Measurements from ENCODE around the gene SGPL1.

SGPL1 gene

DNA sequence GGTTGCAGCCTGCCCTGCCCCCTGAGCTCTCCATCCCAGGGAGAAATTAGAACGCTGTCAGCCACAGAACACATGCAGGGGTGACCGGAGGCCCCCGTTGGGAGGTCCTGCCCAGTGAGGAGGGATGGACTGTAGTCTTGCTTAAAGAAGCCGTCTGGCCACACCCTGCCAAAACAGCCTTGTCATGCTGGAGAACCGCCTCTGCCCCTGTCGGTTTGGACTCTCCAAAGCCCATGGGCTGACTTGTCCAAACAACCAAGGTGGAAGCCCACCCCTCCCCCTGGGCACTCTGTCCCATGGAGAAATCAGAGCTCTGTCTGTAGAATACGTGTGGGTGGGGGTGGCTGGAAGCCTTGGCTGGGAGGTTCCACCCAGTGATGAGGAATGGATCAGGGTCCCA, 17.9 kb upstream of the SGPL1 start:
- TF ChIP-seq, protein P1, sequence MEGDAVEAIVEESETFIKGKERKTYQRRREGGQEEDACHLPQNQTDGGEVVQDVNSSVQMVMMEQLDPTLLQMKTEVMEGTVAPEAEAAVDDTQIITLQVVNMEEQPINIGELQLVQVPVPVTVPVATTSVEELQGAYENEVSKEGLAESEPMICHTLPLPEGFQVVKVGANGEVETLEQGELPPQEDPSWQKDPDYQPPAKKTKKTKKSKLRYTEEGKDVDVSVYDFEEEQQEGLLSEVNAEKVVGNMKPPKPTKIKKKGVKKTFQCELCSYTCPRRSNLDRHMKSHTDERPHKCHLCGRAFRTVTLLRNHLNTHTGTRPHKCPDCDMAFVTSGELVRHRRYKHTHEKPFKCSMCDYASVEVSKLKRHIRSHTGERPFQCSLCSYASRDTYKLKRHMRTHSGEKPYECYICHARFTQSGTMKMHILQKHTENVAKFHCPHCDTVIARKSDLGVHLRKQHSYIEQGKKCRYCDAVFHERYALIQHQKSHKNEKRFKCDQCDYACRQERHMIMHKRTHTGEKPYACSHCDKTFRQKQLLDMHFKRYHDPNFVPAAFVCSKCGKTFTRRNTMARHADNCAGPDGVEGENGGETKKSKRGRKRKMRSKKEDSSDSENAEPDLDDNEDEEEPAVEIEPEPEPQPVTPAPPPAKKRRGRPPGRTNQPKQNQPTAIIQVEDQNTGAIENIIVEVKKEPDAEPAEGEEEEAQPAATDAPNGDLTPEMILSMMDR (IDR thresholded peaks at IDR 0.05; ENCODE audit: unreplicated experiment in 3 of 3), result no peak
- no peak overlapping the region for H3K4me3 Mint-ChIP-seq
- peaks cover 22% of the 10 kb centered on the region for H3K9me3 Mint-ChIP-seq
- H3K27me3 Mint-ChIP-seq (ENCODE audit: low read depth), result no peaks in the 10 kb centered on the region
- H3K36me3 Mint-ChIP-seq (ENCODE audit: low read depth), result no peaks in the 10 kb centered on the region
- no peak overlapping the region for H3K27ac Mint-ChIP-seq
- no peaks in the 10 kb centered on the region for H3K4me1 Mint-ChIP-seq

DNA sequence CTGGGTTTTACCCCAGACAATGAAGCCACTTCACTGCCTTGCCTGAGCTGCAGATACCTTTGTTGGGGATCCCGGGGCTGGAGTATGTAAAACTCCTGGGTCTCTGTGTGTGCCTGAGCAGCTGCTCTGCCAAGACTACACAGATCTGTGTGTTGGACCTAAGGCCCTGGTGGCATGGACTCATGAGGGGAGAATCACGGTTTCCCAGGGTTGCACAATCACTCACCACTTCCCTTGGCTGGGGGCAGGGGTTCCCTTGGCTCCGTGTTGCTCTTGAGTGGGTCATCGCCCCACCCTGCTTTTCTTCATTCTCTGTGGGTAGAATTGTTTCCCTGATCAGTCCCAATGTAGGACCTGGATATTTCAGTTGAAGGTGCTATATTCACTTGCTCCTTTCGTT, 16.6 kb upstream of the SGPL1 start:
- Mint-ChIP-seq H3K4me3 (no peak overlapping the region), H3K4me1 (no peaks in the 10 kb centered on the region), H3K9me3 (peaks cover 22% of the 10 kb centered on the region), H3K27ac (no peak overlapping the region), H3K27me3 (ENCODE audit: low read depth) (no peaks in the 10 kb centered on the region), H3K36me3 (ENCODE audit: low read depth) (no peaks in the 10 kb centered on the region)
- TF ChIP-seq, protein P1 (IDR thresholded peaks at IDR 0.05; ENCODE audit: unreplicated experiment in 3 of 3), result no peak

DNA sequence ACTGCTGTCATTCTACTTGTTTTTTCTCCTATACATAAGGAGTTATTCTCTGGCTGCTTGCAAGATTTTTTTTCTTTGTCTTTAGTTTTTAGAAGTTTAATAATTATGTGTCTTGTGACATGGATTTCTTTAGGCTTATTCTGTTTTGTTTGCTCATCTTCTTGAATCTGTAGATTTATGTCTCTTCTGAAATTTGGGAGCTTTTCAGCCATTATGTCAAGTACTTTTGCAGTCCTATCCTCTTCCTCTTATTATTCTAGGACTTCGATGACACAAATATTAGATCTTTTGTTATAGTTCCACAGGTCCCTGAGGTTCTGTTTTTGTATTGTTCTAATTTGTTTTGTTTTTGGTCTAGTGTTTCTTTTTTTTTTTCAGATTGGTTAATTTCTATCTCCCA, 13.9 kb upstream of the SGPL1 start:
- Mint-ChIP-seq H3K27me3 (ENCODE audit: low read depth) (no peaks in the 10 kb centered on the region), H3K9me3 (peaks cover 17% of the 10 kb centered on the region), H3K36me3 (ENCODE audit: low read depth) (no peaks in the 10 kb centered on the region), H3K27ac (no peak overlapping the region), H3K4me3 (no peak overlapping the region), H3K4me1 (no peaks in the 10 kb centered on the region)
- TF ChIP-seq, protein P1 (IDR thresholded peaks at IDR 0.05; ENCODE audit: unreplicated experiment in 3 of 3), result no peak

DNA sequence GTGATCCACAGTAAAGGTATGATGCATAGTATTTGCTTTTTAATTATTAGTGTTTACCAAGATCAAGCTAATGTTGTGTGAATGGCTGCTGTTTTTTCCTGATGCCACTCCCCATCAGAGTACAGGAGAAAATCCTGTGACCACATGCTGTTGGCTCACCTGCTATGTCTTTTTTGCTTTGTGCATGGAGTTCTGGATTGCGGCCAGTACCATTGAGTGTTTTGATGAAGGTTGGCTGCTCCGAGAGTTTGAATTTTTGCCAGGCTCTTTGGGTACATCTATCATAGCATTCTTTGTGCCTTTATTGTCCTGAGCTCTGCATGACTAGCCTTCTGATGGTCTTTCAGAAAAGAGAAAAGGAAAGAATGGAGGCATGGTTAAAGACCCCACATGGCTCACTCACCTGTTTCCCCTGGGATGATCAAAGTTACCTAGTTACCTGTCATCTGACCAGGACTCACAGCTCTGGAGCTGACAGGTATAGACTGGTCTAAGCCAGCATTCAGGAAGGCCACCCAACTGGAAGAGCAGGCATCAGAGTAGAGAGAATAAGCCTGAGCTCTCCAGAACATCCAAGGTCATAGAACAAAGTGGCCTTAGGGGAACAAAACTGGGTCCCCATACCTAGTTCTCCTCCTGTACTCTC, 11.8 kb upstream of the SGPL1 start:
- Mint-ChIP-seq H3K27ac (no peak overlapping the region), H3K27me3 (ENCODE audit: low read depth) (no peaks in the 10 kb centered on the region), H3K4me3 (no peak overlapping the region), H3K36me3 (ENCODE audit: low read depth) (peaks cover 3% of the 10 kb centered on the region), H3K9me3 (peaks cover 12% of the 10 kb centered on the region), H3K4me1 (no peaks in the 10 kb centered on the region)
- TF ChIP-seq, protein P1 (IDR thresholded peaks at IDR 0.05; ENCODE audit: unreplicated experiment in 3 of 3), result no peak

DNA sequence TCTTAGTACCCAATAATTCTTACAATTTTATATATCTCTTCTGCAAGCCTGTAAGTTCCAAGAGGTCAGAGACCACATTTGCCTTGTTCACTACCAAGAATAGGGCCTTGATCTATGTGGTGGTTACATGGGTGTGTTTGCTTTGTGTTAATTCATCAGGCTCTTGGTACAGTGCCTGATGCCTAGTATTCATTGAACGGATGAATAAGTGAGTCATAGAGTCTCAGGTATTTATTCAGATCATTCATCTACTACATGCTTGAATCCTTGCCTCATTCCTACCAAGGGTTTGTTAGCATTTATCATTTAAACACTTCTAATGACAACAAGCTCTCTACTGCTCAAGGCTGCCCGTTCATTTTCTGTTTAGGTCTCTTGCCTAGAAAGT, 11.3 kb upstream of the SGPL1 start:
- Mint-ChIP-seq H3K27ac (no peak overlapping the region), H3K9me3 (peaks cover 11% of the 10 kb centered on the region), H3K4me1 (no peaks in the 10 kb centered on the region), H3K4me3 (no peak overlapping the region), H3K27me3 (ENCODE audit: low read depth) (no peaks in the 10 kb centered on the region), H3K36me3 (ENCODE audit: low read depth) (peaks cover 5% of the 10 kb centered on the region)
- TF ChIP-seq, protein P1 (IDR thresholded peaks at IDR 0.05; ENCODE audit: unreplicated experiment in 3 of 3), result no peak

DNA sequence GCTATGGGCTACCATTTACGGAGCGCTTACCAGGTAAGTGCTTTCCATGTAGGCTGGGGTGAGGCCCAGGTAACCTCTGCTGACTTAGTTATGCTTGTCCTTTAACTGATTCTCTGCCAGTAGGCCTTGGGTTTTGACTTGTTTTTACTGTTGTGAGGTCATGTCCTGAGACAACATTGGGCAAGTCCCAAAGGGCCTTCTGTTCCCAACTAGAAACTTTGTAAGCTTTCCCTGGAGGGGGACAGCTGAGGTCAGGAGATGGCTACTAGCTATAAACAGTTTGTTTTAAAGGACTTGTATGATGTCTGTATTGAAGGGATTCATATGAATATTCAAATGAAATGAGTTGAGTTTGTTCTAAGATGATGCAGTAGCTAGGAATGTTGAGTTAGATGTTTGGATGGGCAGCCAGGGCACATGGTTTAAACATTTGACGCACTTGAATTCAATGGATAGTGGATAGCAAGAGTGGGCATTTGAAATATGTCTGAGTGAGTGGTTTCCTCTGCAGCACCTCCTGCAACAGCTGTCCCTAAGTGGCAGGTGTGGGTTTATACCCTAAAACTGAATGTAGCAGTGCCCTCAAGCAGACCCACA, 10.0 kb upstream of the SGPL1 start:
- Mint-ChIP-seq H3K9me3 (peaks cover 9% of the 10 kb centered on the region), H3K36me3 (ENCODE audit: low read depth) (peaks cover 5% of the 10 kb centered on the region), H3K4me1 (no peaks in the 10 kb centered on the region), H3K27me3 (ENCODE audit: low read depth) (no peaks in the 10 kb centered on the region), H3K4me3 (no peak overlapping the region), H3K27ac (no peak overlapping the region)
- TF ChIP-seq, protein P1 (IDR thresholded peaks at IDR 0.05; ENCODE audit: unreplicated experiment in 3 of 3), result no peak

All from nephron (organoid).